Stomach smooth muscle (tissue), 2 donors: ENCODE data around the gene MISP3.
A peak's percentile ranks its signal among the peaks of the same experiment; 100 is the strongest.

Source experiments
- H3K27ac ChIP-seq: one replicate; pipeline ENCODE4 v1.7.0; 2013; ENCODE audit warnings: mild to moderate bottlenecking, low read length, inconsistent platforms
- H3K27me3 ChIP-seq, 2 donors: one replicate each; pipeline ENCODE4 v1.7.0; 2013; ENCODE audit warnings: low read length in 2 of 2; ENCODE audit not compliant: insufficient read depth in 2 of 2, control insufficient read depth in 1 of 2
- H3K36me3 ChIP-seq, 2 donors: one replicate each; pipeline ENCODE4 v1.7.0; 2013; ENCODE audit warnings: low read length in 2 of 2; ENCODE audit not compliant: control insufficient read depth in 2 of 2, insufficient read depth in 2 of 2
- H3K4me1 ChIP-seq: one replicate; pipeline ENCODE4 v1.7.0; 2013; ENCODE audit warnings: low read length; ENCODE audit not compliant: control insufficient read depth, insufficient read depth
- H3K4me3 ChIP-seq, 2 donors: one replicate each; pipeline ENCODE4 v1.7.0; 2013; ENCODE audit warnings: low read length in 2 of 2
- H3K9ac ChIP-seq, 2 donors: one replicate each; pipeline ENCODE4 v1.7.0; 2013; ENCODE audit warnings: low read length in 2 of 2, mild to moderate bottlenecking in 1 of 2
- H3K9me3 ChIP-seq, 2 donors: one replicate each; pipeline ENCODE4 v1.7.0; 2013; ENCODE audit warnings: low read length in 2 of 2; ENCODE audit not compliant: control insufficient read depth in 2 of 2
- donor health status: healthy.
- donor health status: Pancreatic carcinoma.

MISP3 gene

GRCh38 chr19:14081797-14082674 lies 9.4 kb downstream of the MISP3 start:
- Histone ChIP-seq H3K27me3 (no peaks in the 10 kb centered on the region), H3K9me3 (no peaks in the 10 kb centered on the region), H3K4me3 (peak overlapping the region; percentile 89 to 93), H3K4me1 (peaks cover 16% of the 10 kb centered on the region), H3K36me3 (no peaks in the 10 kb centered on the region), H3K27ac (peak overlapping the region; percentile 86), H3K9ac (peak overlapping the region; percentile 79 to 83)

- no peak overlapping the region for H3K27ac ChIP-seq
- no peaks in the 10 kb centered on the region for H3K27me3 ChIP-seq
- peak overlapping the region; percentile 89 to 93 for H3K4me3 ChIP-seq
- no peaks in the 10 kb centered on the region for H3K36me3 ChIP-seq
- peaks cover 16% of the 10 kb centered on the region for H3K4me1 ChIP-seq
- no peaks in the 10 kb centered on the region for H3K9me3 ChIP-seq
- H3K9ac ChIP-seq: peak overlapping the region in 1 of 2 donors; percentile 79
These were observed 10.0 kb downstream of the MISP3 start for GRCh38 chr19:14082675-14082960.

- Histone ChIP-seq H3K9ac (no peak within 1 kb of the TSS), H3K4me3 (no peak within 1 kb of the TSS), H3K27me3 (no peaks in the 10 kb centered on the region), H3K9me3 (no peaks in the 10 kb centered on the region), H3K27ac (no peak within 1 kb of the TSS), H3K36me3 (peaks cover 5 to 6% of the 10 kb centered on the region in 2 donors), H3K4me1 (peaks cover 22% of the 10 kb centered on the region)
These were observed 12.9 kb downstream of the MISP3 start, which contains the start of gene C19orf67 for GRCh38 chr19:14085309-14085995. Gene C19orf67, minus strand, starts transcription at chr19:14085783. Its CDS starts 156 bp downstream, at chr19:14085627.

- H3K27ac ChIP-seq: no peak overlapping the region
- no peak overlapping the region for H3K9ac ChIP-seq
- peaks cover 21% of the 10 kb centered on the region for H3K4me1 ChIP-seq
- H3K4me3 ChIP-seq: no peak overlapping the region
- H3K9me3 ChIP-seq: no peaks in the 10 kb centered on the region
- no peaks in the 10 kb centered on the region for H3K27me3 ChIP-seq
- peaks cover 5 to 6% of the 10 kb centered on the region in 2 donors for H3K36me3 ChIP-seq
These were observed 13.5 kb downstream of the MISP3 start for GRCh38 chr19:14086098-14086497.

- Histone ChIP-seq H3K4me3 (peak overlapping the region; percentile 60 to 69), H3K27ac (no peak overlapping the region)
These were observed 16.2 kb downstream of the MISP3 start for GRCh38 chr19:14088634-14089411.

GRCh38 chr19:14089412-14089661 lies 16.8 kb downstream of the MISP3 start:
- Histone ChIP-seq H3K4me3 (peak overlapping the region; percentile 60 to 69), H3K9me3 (peaks cover 2 to 6% of the 10 kb centered on the region in 2 donors), H3K9ac (peak overlapping the region; percentile 45 to 58), H3K27ac (no peak overlapping the region), H3K4me1 (peaks cover 14% of the 10 kb centered on the region), H3K36me3 (peaks cover 5 to 8% of the 10 kb centered on the region in 2 donors), H3K27me3 (no peaks in the 10 kb centered on the region)

More at GRCh38 chr19:14088634-14089411, 16.2 kb downstream of the MISP3 start:
- Histone ChIP-seq H3K27me3 (no peaks in the 10 kb centered on the region), H3K9ac (peak overlapping the region; percentile 45 to 58), H3K9me3 (peaks cover 2 to 6% of the 10 kb centered on the region in 2 donors), H3K4me1 (peaks cover 14% of the 10 kb centered on the region), H3K36me3 (peaks cover 5 to 8% of the 10 kb centered on the region in 2 donors)

- peaks cover 2 to 6% of the 10 kb centered on the region in 2 donors for H3K9me3 ChIP-seq
- H3K27me3 ChIP-seq: no peaks in the 10 kb centered on the region
- H3K36me3 ChIP-seq: peaks cover 5 to 8% of the 10 kb centered on the region in 2 donors
- no peak overlapping the region for H3K27ac ChIP-seq
- peaks cover 14% of the 10 kb centered on the region for H3K4me1 ChIP-seq
- H3K4me3 ChIP-seq: peak overlapping the region; percentile 60 to 71
- H3K9ac ChIP-seq: peak overlapping the region in 1 of 2 donors; percentile 45
These were observed 17.3 kb downstream of the MISP3 start for GRCh38 chr19:14089662-14090508.

- Histone ChIP-seq H3K9me3 (peaks cover 2 to 6% of the 10 kb centered on the region in 2 donors), H3K4me3 (peak within 1 kb of the TSS; percentile 80 to 90), H3K27ac (peak within 1 kb of the TSS; percentile 86), H3K4me1 (peaks cover 14% of the 10 kb centered on the region), H3K27me3 (no peaks in the 10 kb centered on the region), H3K36me3 (peaks cover 5 to 8% of the 10 kb centered on the region in 2 donors), H3K9ac (peak within 1 kb of the TSS; percentile 69 to 81)
These were observed 18.0 kb downstream of the MISP3 start, which contains the start of gene SAMD1 for GRCh38 chr19:14090509-14091080. Gene SAMD1, minus strand, starts transcription at chr19:14090751.

GRCh38 chr19:14091081-14091812 lies 18.7 kb downstream of the MISP3 start:
- peaks cover 14% of the 10 kb centered on the region for H3K4me1 ChIP-seq
- H3K27me3 ChIP-seq: no peaks in the 10 kb centered on the region
- H3K36me3 ChIP-seq: peaks cover 5 to 8% of the 10 kb centered on the region in 2 donors
- H3K9ac ChIP-seq: peak overlapping the region; percentile 69 to 81
- peaks cover 2 to 6% of the 10 kb centered on the region in 2 donors for H3K9me3 ChIP-seq
- H3K27ac ChIP-seq: peak overlapping the region; percentile 86
- peak overlapping the region; percentile 80 to 90 for H3K4me3 ChIP-seq
